ENCODE results near the gene MBLAC2. TPM values are rescaled to one million over a fixed set of nuclear protein-coding genes. Genes with fewer than 3 reads are reported as not detected.

The MBLAC2 gene
- polyA plus RNA-seq, 1 donor, result 9.4 TPM

DNA sequence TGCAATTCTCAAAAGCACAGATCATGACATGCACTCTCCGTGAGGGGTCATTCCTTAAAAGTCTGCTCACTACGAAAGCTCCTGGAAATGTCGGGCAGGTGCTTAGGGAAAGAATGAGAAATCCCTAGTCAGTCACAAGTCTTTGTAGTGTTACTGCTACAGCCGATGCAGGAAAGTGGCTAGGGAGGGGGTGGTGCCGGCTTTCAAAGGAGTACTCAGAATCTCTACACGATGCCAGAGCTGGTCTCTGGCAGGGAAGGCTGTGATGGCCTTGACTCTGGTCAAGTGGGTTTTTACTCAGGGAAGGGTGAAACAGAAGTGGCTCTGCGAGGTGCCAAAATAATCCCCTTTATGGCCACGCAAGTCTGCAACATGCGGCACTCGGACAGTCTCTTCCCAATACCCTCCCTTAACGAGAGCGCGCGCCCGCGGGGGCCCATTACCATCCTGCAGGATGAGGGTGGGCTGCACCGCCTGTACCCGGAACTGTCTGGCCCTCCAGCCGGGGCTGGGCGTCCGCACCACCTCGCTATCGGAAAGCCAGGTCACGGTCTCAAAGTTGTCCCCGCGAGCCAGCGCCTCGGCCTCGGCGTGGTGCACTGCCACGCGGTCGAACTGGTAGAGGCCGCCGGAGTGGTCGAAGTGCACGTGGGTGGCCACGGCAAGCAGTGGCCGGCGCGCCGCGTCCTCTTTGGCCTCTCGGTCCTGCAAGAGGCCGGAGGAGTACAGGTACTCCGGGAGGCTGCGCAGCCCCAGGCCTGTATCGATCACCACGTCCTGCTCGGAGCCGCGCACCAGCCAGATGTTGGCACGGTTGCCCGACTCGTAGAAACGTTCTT is 956 bp downstream of the MBLAC2 start:
- Histone ChIP-seq H3K9me3 (ENCODE audit: control insufficient read depth, low read depth, low read length) (no peaks in the 10 kb centered on the region), H3K27ac (ENCODE audit: low read length) (peak overlapping the region; percentile 68), H3K4me3 (ENCODE audit: low read length) (peak overlapping the region; percentile 60), H3K27me3 (ENCODE audit: control insufficient read depth, insufficient read depth, low read length) (no peaks in the 10 kb centered on the region), H3K4me1 (ENCODE audit: control insufficient read depth, insufficient read depth, low read length) (no peaks in the 10 kb centered on the region), H3K36me3 (ENCODE audit: control insufficient read depth, insufficient read depth, low read length) (no peaks in the 10 kb centered on the region)
- no CpG with 5 or more reads among the region's 56 CpGs for WGBS (ENCODE audit: insufficient coverage, low lambda C conversion rate)
- DNase-seq, result peak; percentile 12 to 70

DNA sequence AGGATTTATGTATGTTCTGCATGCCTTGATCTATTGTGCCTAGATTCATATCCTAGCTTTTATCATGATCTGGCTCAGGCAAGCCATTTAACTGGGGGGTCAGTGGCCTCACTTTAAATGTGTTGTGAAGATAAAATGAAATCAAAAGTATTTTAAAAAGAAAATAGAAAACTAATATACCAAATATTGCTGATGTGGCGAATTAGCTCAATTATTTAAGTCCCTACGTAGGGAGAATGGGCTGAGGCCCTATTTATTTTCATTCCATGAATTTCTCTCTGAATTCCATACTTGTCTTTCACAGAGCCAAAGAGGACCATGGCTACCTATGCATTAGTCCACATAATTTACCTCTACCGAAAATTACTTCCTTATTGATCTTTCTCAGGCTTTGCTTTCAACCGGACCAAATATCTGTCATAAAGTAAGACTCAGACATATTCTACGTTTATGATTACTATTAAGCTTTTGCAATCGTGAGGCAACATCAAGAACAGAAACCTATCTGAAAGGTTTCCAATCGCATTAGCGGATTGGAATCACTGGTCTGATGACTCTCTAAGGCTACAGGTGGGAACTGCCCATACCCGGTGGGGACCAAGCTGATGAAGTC is 1.7 kb downstream of the MBLAC2 start:
- H3K9me3 ChIP-seq (ENCODE audit: control insufficient read depth, low read depth, low read length), result no peaks in the 10 kb centered on the region
- peak overlapping the region; percentile 60 for H3K4me3 ChIP-seq (ENCODE audit: low read length)
- no peaks in the 10 kb centered on the region for H3K27me3 ChIP-seq (ENCODE audit: control insufficient read depth, insufficient read depth, low read length)
- no peak for DNase-seq
- H3K27ac ChIP-seq (ENCODE audit: low read length), result peak overlapping the region; percentile 68
- WGBS (ENCODE audit: insufficient coverage, low lambda C conversion rate), result 51% methylated on average over 3 of the region's 9 CpGs
- no peaks in the 10 kb centered on the region for H3K36me3 ChIP-seq (ENCODE audit: control insufficient read depth, insufficient read depth, low read length)
- H3K4me1 ChIP-seq (ENCODE audit: control insufficient read depth, insufficient read depth, low read length), result no peaks in the 10 kb centered on the region

DNA sequence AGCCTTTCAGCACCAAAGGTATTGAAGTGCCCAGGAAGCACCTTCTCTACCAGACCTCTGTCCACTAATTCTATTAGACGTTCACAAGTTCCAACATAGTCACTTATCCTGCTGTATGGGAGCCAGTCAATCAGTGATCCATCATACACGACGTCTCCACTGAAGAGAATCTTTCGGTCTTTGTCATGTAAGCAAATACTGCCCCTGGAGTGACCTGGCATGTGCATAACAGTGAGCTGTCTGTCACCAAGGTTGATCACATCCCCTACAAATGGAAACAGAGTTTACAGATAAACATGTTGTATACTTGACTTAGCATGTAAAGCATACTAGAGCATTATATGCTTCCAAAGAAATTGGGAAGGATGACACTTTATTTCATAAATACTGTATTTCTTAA is 13.3 kb downstream of the MBLAC2 start:
- H3K4me3 ChIP-seq (ENCODE audit: low read length), result no peak overlapping the region
- H3K9me3 ChIP-seq (ENCODE audit: control insufficient read depth, low read depth, low read length), result no peaks in the 10 kb centered on the region
- DNase-seq, result no peak
- H3K27me3 ChIP-seq (ENCODE audit: control insufficient read depth, insufficient read depth, low read length), result no peaks in the 10 kb centered on the region
- no peaks in the 10 kb centered on the region for H3K4me1 ChIP-seq (ENCODE audit: control insufficient read depth, insufficient read depth, low read length)
- H3K36me3 ChIP-seq (ENCODE audit: control insufficient read depth, insufficient read depth, low read length), result peaks cover 3% of the 10 kb centered on the region
- WGBS (ENCODE audit: insufficient coverage, low lambda C conversion rate), result no CpG with 5 or more reads among the region's 4 CpGs
- H3K27ac ChIP-seq (ENCODE audit: low read length), result no peak overlapping the region

DNA sequence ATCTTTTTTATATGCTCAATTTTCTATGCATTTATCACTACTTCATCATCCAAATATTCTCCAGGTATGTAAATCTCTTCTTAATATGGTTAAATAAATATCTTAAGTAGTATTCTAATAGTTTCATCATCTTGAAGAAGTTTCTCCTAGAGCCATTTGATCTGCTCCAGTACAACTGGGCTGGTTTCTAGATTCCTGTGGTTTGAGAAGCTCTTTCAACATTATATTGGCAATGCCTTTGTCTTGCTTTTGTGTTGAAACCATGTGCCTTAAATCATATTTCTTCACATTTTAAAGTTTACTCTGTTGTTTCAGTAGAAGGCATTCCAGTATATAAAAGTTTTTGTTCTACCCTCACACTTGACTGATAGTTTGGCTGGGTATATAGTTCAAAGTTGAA is 27.6 kb downstream of the MBLAC2 start:
- Histone ChIP-seq H3K27me3 (ENCODE audit: control insufficient read depth, insufficient read depth, low read length) (no peaks in the 10 kb centered on the region), H3K4me3 (ENCODE audit: low read length) (no peak overlapping the region), H3K9me3 (ENCODE audit: control insufficient read depth, low read depth, low read length) (no peaks in the 10 kb centered on the region), H3K36me3 (ENCODE audit: control insufficient read depth, insufficient read depth, low read length) (no peaks in the 10 kb centered on the region), H3K4me1 (ENCODE audit: control insufficient read depth, insufficient read depth, low read length) (no peaks in the 10 kb centered on the region), H3K27ac (ENCODE audit: low read length) (no peak overlapping the region)
- no peak for DNase-seq

DNA sequence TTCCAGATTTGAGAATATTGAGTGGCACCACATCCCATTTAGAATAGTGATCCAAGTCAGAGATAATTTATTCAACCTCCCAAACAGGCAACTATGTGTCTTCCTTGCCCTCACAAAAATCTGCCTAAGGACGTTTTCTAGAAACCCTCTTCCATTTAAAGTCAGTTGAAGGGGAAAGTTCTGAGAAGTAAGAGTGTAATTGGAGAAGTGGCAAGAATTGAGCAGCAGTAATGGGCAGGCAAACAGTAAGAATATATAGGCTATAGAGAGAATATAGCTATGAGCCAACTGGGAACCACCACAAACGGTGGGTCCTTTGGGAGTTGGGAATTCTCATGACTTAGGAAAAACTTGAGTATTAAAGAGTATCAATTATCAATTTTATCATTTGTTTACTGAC is 33.9 kb downstream of the MBLAC2 start:
- WGBS (ENCODE audit: insufficient coverage, low lambda C conversion rate), result 43% methylated on average over 1 of the region's 2 CpGs
- H3K27me3 ChIP-seq (ENCODE audit: control insufficient read depth, insufficient read depth, low read length), result no peaks in the 10 kb centered on the region
- no peak overlapping the region for H3K27ac ChIP-seq (ENCODE audit: low read length)
- H3K4me3 ChIP-seq (ENCODE audit: low read length), result no peak overlapping the region
- no peaks in the 10 kb centered on the region for H3K36me3 ChIP-seq (ENCODE audit: control insufficient read depth, insufficient read depth, low read length)
- H3K4me1 ChIP-seq (ENCODE audit: control insufficient read depth, insufficient read depth, low read length), result peaks cover 2% of the 10 kb centered on the region
- no peak for DNase-seq
- H3K9me3 ChIP-seq (ENCODE audit: control insufficient read depth, low read depth, low read length), result no peaks in the 10 kb centered on the region

DNA sequence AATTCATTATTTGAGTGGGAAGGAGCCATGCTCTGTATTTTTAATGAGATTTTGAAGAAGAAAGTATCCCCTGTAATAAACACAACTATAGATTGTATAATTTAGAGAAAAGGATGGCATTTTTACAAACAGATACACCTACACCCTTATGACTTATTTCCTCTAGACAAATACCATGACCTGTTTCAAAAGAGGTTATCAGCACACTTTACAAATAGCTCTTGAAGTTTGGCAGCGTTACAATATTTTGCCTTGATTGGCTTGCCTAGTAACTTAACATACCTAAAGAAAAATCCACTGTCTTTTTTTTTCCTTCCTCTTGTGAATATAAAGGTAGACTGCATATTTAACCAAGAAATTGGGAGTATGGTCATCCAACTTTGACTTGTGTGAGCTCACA is 36.5 kb downstream of the MBLAC2 start:
- no peak overlapping the region for H3K27ac ChIP-seq (ENCODE audit: low read length)
- no peak for DNase-seq
- no CpG with 5 or more reads among the region's 1 CpG for WGBS (ENCODE audit: insufficient coverage, low lambda C conversion rate)

DNA sequence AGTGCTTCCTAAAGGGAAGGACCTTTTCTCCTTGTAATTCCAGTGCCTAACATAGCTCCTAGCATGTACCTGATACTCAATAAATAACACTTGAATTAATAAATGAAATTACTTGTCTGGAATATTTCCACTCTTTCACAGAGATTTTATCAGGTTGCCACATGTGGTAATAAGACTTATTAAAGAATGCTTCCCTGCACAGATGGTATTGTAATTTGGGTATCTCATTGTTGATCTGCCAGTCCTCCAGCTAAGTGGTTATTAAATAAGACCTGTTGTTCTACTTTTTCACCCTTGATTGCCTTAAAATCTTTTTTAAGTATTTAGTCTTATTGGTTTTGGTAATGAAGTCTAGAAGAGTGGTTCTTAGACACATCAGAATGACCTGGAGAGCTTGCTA is 36.9 kb downstream of the MBLAC2 start:
- no peak for DNase-seq
- Histone ChIP-seq H3K27me3 (ENCODE audit: control insufficient read depth, insufficient read depth, low read length) (no peaks in the 10 kb centered on the region), H3K9me3 (ENCODE audit: control insufficient read depth, low read depth, low read length) (no peaks in the 10 kb centered on the region), H3K36me3 (ENCODE audit: control insufficient read depth, insufficient read depth, low read length) (no peaks in the 10 kb centered on the region), H3K27ac (ENCODE audit: low read length) (no peak overlapping the region), H3K4me3 (ENCODE audit: low read length) (no peak overlapping the region), H3K4me1 (ENCODE audit: control insufficient read depth, insufficient read depth, low read length) (peaks cover 2% of the 10 kb centered on the region)

More for the DNA sequence above, 36.5 kb downstream of the MBLAC2 start:
- Histone ChIP-seq H3K4me3 (ENCODE audit: low read length) (no peak overlapping the region), H3K9me3 (ENCODE audit: control insufficient read depth, low read depth, low read length) (no peaks in the 10 kb centered on the region), H3K27me3 (ENCODE audit: control insufficient read depth, insufficient read depth, low read length) (no peaks in the 10 kb centered on the region), H3K36me3 (ENCODE audit: control insufficient read depth, insufficient read depth, low read length) (no peaks in the 10 kb centered on the region), H3K4me1 (ENCODE audit: control insufficient read depth, insufficient read depth, low read length) (peaks cover 2% of the 10 kb centered on the region)

DNA sequence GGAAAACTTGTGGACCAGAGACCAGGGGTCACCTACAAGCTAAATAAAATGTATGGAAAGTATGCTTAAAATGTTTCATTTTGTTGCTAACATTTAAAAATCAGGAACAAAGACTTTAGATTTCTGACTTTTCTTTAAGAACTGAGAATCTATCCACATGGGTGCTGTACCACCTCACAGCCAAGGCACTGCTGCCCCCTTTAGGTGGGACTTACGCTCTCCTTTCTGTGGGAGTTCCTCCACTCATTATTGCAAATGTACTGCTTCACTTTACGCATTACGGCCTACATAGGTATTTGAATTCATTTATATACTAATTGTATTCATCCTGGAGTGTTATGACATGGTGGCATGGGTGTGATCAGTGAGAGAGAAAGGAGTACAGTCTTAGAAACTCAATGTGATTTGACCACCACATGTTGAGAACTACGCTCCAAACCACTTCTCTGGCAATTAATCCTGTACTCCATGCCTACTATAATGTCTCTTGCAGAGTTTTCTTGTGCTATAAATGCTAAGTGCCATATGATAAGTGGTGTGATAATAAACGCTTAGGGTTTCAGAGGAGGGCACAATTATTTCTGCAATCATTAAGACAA is 40.4 kb downstream of the MBLAC2 start:
- DNase-seq, result peak in 1 of 2 donors; percentile 13
- H3K27me3 ChIP-seq (ENCODE audit: control insufficient read depth, insufficient read depth, low read length), result no peaks in the 10 kb centered on the region
- H3K36me3 ChIP-seq (ENCODE audit: control insufficient read depth, insufficient read depth, low read length), result no peaks in the 10 kb centered on the region
- no peaks in the 10 kb centered on the region for H3K4me1 ChIP-seq (ENCODE audit: control insufficient read depth, insufficient read depth, low read length)
- H3K27ac ChIP-seq (ENCODE audit: low read length), result no peak overlapping the region
- no CpG with 5 or more reads among the region's 5 CpGs for WGBS (ENCODE audit: insufficient coverage, low lambda C conversion rate)
- no peak overlapping the region for H3K4me3 ChIP-seq (ENCODE audit: low read length)
- H3K9me3 ChIP-seq (ENCODE audit: control insufficient read depth, low read depth, low read length), result no peaks in the 10 kb centered on the region

DNA sequence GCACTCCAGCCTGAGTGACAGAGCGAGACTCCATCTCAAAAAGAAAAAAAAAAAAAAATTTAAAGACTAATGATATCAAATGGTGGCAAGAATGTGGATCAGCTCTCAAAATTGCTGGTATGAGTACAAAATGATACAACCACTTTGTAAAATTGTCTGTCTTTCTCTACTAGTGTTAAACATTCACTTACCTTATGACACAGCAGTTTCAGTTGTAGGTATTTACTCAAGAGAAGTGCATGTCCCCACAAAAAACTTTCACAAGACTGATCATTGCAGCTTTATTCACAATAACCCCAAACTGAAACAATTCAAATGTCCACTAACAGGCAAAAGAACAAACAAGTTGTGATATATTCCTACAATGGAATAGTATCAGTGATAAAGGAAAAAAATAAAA is 50.3 kb downstream of the MBLAC2 start:
- Histone ChIP-seq H3K4me3 (ENCODE audit: low read length) (no peak overlapping the region), H3K36me3 (ENCODE audit: control insufficient read depth, insufficient read depth, low read length) (no peaks in the 10 kb centered on the region), H3K27ac (ENCODE audit: low read length) (no peak overlapping the region), H3K4me1 (ENCODE audit: control insufficient read depth, insufficient read depth, low read length) (no peaks in the 10 kb centered on the region), H3K27me3 (ENCODE audit: control insufficient read depth, insufficient read depth, low read length) (peaks cover 3% of the 10 kb centered on the region), H3K9me3 (ENCODE audit: control insufficient read depth, low read depth, low read length) (no peaks in the 10 kb centered on the region)
- WGBS (ENCODE audit: insufficient coverage, low lambda C conversion rate), result no CpG with 5 or more reads among the region's 1 CpG
- no peak for DNase-seq

DNA sequence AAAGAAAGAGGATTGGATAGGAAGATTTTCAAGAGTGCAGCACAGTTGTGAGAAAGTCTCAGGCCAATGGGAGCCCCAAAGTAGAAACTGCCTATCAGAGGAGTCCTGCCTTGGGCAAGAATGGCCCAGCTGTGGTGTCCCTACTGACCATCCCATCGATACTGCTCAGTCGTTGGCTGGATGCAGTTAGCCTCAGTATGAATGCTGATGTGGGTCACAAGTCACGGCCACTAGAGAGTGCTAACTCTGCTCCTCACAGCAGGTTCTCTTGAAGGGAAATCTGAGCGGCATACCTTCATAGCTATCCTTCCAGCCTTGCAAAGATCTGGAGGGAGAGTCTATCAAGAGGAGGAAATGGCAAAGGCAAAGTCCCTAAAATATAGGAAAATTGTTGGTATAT is 53.4 kb downstream of the MBLAC2 start:
- no peak for DNase-seq
- Histone ChIP-seq H3K4me3 (ENCODE audit: low read length) (no peak overlapping the region), H3K27me3 (ENCODE audit: control insufficient read depth, insufficient read depth, low read length) (peaks cover 3% of the 10 kb centered on the region), H3K27ac (ENCODE audit: low read length) (no peak overlapping the region), H3K36me3 (ENCODE audit: control insufficient read depth, insufficient read depth, low read length) (no peaks in the 10 kb centered on the region), H3K9me3 (ENCODE audit: control insufficient read depth, low read depth, low read length) (no peaks in the 10 kb centered on the region), H3K4me1 (ENCODE audit: control insufficient read depth, insufficient read depth, low read length) (no peaks in the 10 kb centered on the region)
- WGBS (ENCODE audit: insufficient coverage, low lambda C conversion rate), result 24% methylated on average over 2 of the region's 4 CpGs
